Measurements from ENCODE around the gene FOXP1.

The FOXP1 gene

DNA sequence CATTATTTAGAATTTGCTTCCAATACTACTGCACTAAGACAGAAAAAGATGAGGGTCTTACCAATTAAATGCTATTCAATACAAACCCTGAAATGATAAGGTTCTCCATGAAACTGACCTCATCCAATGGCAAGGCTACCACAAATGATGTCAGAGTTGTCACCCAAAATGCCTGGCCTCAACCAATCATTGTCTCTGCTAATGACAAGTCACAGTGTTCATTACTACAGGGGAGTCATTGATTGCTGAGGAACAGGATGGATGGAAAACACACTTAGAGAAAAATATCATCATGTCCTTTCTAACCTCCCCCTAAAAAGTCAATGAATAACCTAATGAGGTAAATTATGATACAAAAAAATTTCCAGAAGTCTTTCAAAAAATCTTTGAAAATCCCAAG, 91.0 kb downstream of the FOXP1 start:
- H3K27me3 ChIP-seq (ENCODE audit: control insufficient read depth in 5 of 5, insufficient read depth in 4 of 5, low read length in 5 of 5), result no peaks in the 10 kb centered on the region
- no peak overlapping the region for H3K4me3 ChIP-seq (ENCODE audit: low read depth in 1 of 5, low read length in 5 of 5)
- H3K9me3 ChIP-seq (ENCODE audit: control insufficient read depth in 5 of 5, low read length in 5 of 5), result peaks cover 0 to 5% (median 0%) of the 10 kb centered on the region in 5 donors
- H3K9ac ChIP-seq (ENCODE audit: low read length in 5 of 5), result no peak overlapping the region
- H3K27ac ChIP-seq (ENCODE audit: low read depth, low read length), result no peak overlapping the region
- peaks cover 0 to 5% (median 0%) of the 10 kb centered on the region in 5 donors for H3K4me1 ChIP-seq (ENCODE audit: control insufficient read depth in 5 of 5, insufficient read depth in 5 of 5, low read length in 5 of 5)
- H3K36me3 ChIP-seq (ENCODE audit: control insufficient read depth in 5 of 5, insufficient read depth in 5 of 5, low read length in 5 of 5), result peaks cover 0 to 14% (median 5%) of the 10 kb centered on the region in 5 donors

DNA sequence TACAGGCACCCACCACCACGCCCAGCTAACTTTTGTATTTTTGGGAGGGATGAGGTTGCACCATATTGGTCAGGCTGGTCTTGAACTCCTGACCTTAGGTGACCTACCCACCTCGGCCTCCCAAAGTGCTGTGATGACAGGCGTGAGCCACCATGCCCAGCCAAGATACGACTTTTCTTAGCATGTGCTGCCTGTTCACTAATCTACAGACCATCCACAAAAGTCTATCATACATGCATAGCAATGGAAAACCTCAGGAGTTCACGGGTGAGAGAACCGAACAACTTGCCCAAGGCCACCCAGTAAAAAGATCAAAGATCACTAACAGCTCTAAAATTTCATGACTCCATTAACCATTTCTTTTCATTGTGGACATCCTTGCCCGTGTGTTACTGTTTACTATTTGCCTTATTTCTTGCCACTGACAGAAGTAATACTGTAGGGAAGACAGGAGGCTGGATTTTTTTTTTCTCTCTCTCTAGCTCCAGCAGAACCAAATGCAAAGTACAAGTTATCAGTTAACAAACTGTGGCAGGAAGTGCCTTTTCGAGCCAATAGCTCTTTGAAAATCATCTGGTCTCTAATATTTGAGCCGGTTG, 92.3 kb downstream of the FOXP1 start:
- Histone ChIP-seq H3K36me3 (ENCODE audit: control insufficient read depth in 5 of 5, insufficient read depth in 5 of 5, low read length in 5 of 5) (peaks cover 0 to 14% (median 5%) of the 10 kb centered on the region in 5 donors), H3K9me3 (ENCODE audit: control insufficient read depth in 5 of 5, low read length in 5 of 5) (peaks cover 0 to 5% (median 0%) of the 10 kb centered on the region in 5 donors), H3K4me1 (ENCODE audit: control insufficient read depth in 5 of 5, insufficient read depth in 5 of 5, low read length in 5 of 5) (peaks cover 0 to 5% (median 0%) of the 10 kb centered on the region in 5 donors), H3K27ac (ENCODE audit: low read depth, low read length) (no peak overlapping the region), H3K4me3 (ENCODE audit: low read depth in 1 of 5, low read length in 5 of 5) (no peak overlapping the region), H3K9ac (ENCODE audit: low read length in 5 of 5) (no peak overlapping the region), H3K27me3 (ENCODE audit: control insufficient read depth in 5 of 5, insufficient read depth in 4 of 5, low read length in 5 of 5) (no peaks in the 10 kb centered on the region)

- Histone ChIP-seq H3K9me3 (ENCODE audit: control insufficient read depth in 5 of 5, low read length in 5 of 5) (peaks cover 0 to 5% (median 0%) of the 10 kb centered on the region in 5 donors), H3K27me3 (ENCODE audit: control insufficient read depth in 5 of 5, insufficient read depth in 4 of 5, low read length in 5 of 5) (no peaks in the 10 kb centered on the region), H3K36me3 (ENCODE audit: control insufficient read depth in 5 of 5, insufficient read depth in 5 of 5, low read length in 5 of 5) (peaks cover 0 to 14% (median 5%) of the 10 kb centered on the region in 5 donors), H3K4me3 (ENCODE audit: low read depth in 1 of 5, low read length in 5 of 5) (no peak overlapping the region), H3K27ac (ENCODE audit: low read depth, low read length) (no peak overlapping the region), H3K4me1 (ENCODE audit: control insufficient read depth in 5 of 5, insufficient read depth in 5 of 5, low read length in 5 of 5) (peaks cover 0 to under 1% (median 0%) of the 10 kb centered on the region in 5 donors), H3K9ac (ENCODE audit: low read length in 5 of 5) (no peak overlapping the region)
Measured at GRCh38 chr3:71490692-71491091, 92.8 kb downstream of the FOXP1 start.

DNA sequence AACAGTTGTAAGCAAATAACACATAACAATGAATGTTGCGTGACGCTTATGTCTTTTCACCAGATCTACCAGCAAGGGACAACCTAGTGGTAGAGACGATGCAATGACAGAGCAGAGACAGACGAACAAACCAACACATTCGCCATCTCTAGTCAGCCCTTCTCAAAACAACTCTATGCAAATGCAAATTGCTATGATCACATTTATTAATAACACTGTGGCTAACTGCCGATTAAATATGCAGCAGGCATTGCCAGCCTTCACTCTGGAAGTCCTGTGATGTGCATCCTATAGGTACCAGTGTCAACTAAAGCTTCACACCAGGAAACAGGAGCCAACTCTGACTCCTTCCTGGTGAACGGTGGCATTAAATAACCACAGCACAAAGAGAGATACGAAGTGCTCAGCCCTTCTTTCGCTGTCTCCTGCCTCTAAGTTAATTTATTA, 94.2 kb downstream of the FOXP1 start:
- no peak overlapping the region for H3K27ac ChIP-seq (ENCODE audit: low read depth, low read length)
- H3K27me3 ChIP-seq (ENCODE audit: control insufficient read depth in 5 of 5, insufficient read depth in 4 of 5, low read length in 5 of 5), result no peaks in the 10 kb centered on the region
- no peaks in the 10 kb centered on the region for H3K4me1 ChIP-seq (ENCODE audit: control insufficient read depth in 5 of 5, insufficient read depth in 5 of 5, low read length in 5 of 5)
- H3K9ac ChIP-seq (ENCODE audit: low read length in 5 of 5), result no peak overlapping the region
- peaks cover 0 to 14% (median 5%) of the 10 kb centered on the region in 5 donors for H3K36me3 ChIP-seq (ENCODE audit: control insufficient read depth in 5 of 5, insufficient read depth in 5 of 5, low read length in 5 of 5)
- H3K4me3 ChIP-seq (ENCODE audit: low read depth in 1 of 5, low read length in 5 of 5), result no peak overlapping the region
- peaks cover 0 to 5% (median 0%) of the 10 kb centered on the region in 5 donors for H3K9me3 ChIP-seq (ENCODE audit: control insufficient read depth in 5 of 5, low read length in 5 of 5)

DNA sequence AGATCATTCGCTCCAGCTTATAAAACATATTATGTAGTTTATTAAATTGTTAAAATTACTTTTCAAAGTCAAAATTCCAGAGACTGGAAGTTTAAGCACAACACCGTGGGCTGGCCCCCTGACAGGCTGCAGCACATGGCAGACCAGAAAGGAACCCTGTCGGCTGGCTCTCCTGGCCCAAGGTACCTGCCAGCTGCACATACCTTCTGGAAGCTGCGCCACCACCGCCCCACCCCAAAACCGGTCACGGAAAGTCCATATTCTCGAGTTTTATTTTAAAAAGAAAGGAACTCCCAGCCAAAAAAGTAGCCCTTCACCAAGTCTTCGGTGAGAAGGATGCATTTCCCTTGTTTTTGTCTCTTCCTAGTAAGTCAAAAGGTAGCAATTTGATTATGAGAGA, 94.6 kb downstream of the FOXP1 start:
- Histone ChIP-seq H3K9me3 (ENCODE audit: control insufficient read depth in 5 of 5, low read length in 5 of 5) (peaks cover 0 to 5% (median 0%) of the 10 kb centered on the region in 5 donors), H3K9ac (ENCODE audit: low read length in 5 of 5) (no peak overlapping the region), H3K27ac (ENCODE audit: low read depth, low read length) (no peak overlapping the region), H3K4me3 (ENCODE audit: low read depth in 1 of 5, low read length in 5 of 5) (no peak overlapping the region), H3K27me3 (ENCODE audit: control insufficient read depth in 5 of 5, insufficient read depth in 4 of 5, low read length in 5 of 5) (no peaks in the 10 kb centered on the region), H3K36me3 (ENCODE audit: control insufficient read depth in 5 of 5, insufficient read depth in 5 of 5, low read length in 5 of 5) (peaks cover 0 to 14% (median 5%) of the 10 kb centered on the region in 5 donors), H3K4me1 (ENCODE audit: control insufficient read depth in 5 of 5, insufficient read depth in 5 of 5, low read length in 5 of 5) (no peaks in the 10 kb centered on the region)

GRCh38 chr3:71488391-71488809, 95.1 kb downstream of the FOXP1 start:
- Histone ChIP-seq H3K9ac (ENCODE audit: low read length in 5 of 5) (no peak overlapping the region), H3K9me3 (ENCODE audit: control insufficient read depth in 5 of 5, low read length in 5 of 5) (peaks cover 0 to 5% (median 0%) of the 10 kb centered on the region in 5 donors), H3K27ac (ENCODE audit: low read depth, low read length) (no peak overlapping the region), H3K27me3 (ENCODE audit: control insufficient read depth in 5 of 5, insufficient read depth in 4 of 5, low read length in 5 of 5) (no peaks in the 10 kb centered on the region), H3K36me3 (ENCODE audit: control insufficient read depth in 5 of 5, insufficient read depth in 5 of 5, low read length in 5 of 5) (peaks cover 0 to 14% (median 5%) of the 10 kb centered on the region in 5 donors), H3K4me1 (ENCODE audit: control insufficient read depth in 5 of 5, insufficient read depth in 5 of 5, low read length in 5 of 5) (no peaks in the 10 kb centered on the region), H3K4me3 (ENCODE audit: low read depth in 1 of 5, low read length in 5 of 5) (no peak overlapping the region)

DNA sequence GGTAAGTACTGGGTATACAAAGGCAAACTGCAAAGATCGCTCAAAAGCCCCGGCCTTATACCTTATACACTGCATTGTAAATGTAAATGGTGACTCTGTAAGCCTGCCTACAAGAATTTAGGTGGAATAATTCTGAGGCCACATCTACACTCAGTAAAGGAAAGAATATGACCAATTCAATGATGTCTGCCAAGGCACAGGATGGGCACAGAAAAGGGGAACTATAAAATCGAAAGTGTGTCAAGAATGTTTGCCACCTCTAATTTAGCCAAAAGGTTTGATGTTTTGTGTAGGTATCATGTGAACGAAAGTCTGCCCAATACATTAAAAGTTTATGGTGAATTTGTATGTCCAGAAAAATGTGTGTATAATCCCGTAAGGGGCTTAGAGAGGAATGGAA, 96.1 kb downstream of the FOXP1 start:
- Histone ChIP-seq H3K4me1 (ENCODE audit: control insufficient read depth in 5 of 5, insufficient read depth in 5 of 5, low read length in 5 of 5) (no peaks in the 10 kb centered on the region), H3K27me3 (ENCODE audit: control insufficient read depth in 5 of 5, insufficient read depth in 4 of 5, low read length in 5 of 5) (no peaks in the 10 kb centered on the region), H3K9me3 (ENCODE audit: control insufficient read depth in 5 of 5, low read length in 5 of 5) (peaks cover 0 to 5% (median 0%) of the 10 kb centered on the region in 5 donors), H3K4me3 (ENCODE audit: low read depth in 1 of 5, low read length in 5 of 5) (no peak overlapping the region), H3K27ac (ENCODE audit: low read depth, low read length) (no peak overlapping the region), H3K9ac (ENCODE audit: low read length in 5 of 5) (no peak overlapping the region), H3K36me3 (ENCODE audit: control insufficient read depth in 5 of 5, insufficient read depth in 5 of 5, low read length in 5 of 5) (peaks cover 0 to 10% (median 0%) of the 10 kb centered on the region in 5 donors)

- Histone ChIP-seq H3K27me3 (ENCODE audit: control insufficient read depth in 5 of 5, insufficient read depth in 4 of 5, low read length in 5 of 5) (no peaks in the 10 kb centered on the region), H3K4me1 (ENCODE audit: control insufficient read depth in 5 of 5, insufficient read depth in 5 of 5, low read length in 5 of 5) (no peaks in the 10 kb centered on the region), H3K9ac (ENCODE audit: low read length in 5 of 5) (no peak overlapping the region), H3K27ac (ENCODE audit: low read depth, low read length) (no peak overlapping the region), H3K9me3 (ENCODE audit: control insufficient read depth in 5 of 5, low read length in 5 of 5) (peaks cover 0 to 5% (median 0%) of the 10 kb centered on the region in 5 donors), H3K36me3 (ENCODE audit: control insufficient read depth in 5 of 5, insufficient read depth in 5 of 5, low read length in 5 of 5) (peaks cover 0 to 9% (median 0%) of the 10 kb centered on the region in 5 donors), H3K4me3 (ENCODE audit: low read depth in 1 of 5, low read length in 5 of 5) (no peak overlapping the region)
Measured at GRCh38 chr3:71486831-71487230, 96.7 kb downstream of the FOXP1 start.

GRCh38 chr3:71485896-71486295, 97.6 kb downstream of the FOXP1 start:
- Histone ChIP-seq H3K36me3 (ENCODE audit: control insufficient read depth in 5 of 5, insufficient read depth in 5 of 5, low read length in 5 of 5) (peaks cover 0 to 3% (median 0%) of the 10 kb centered on the region in 5 donors), H3K4me1 (ENCODE audit: control insufficient read depth in 5 of 5, insufficient read depth in 5 of 5, low read length in 5 of 5) (no peaks in the 10 kb centered on the region), H3K4me3 (ENCODE audit: low read depth in 1 of 5, low read length in 5 of 5) (no peak overlapping the region), H3K27ac (ENCODE audit: low read depth, low read length) (no peak overlapping the region), H3K27me3 (ENCODE audit: control insufficient read depth in 5 of 5, insufficient read depth in 4 of 5, low read length in 5 of 5) (no peaks in the 10 kb centered on the region), H3K9me3 (ENCODE audit: control insufficient read depth in 5 of 5, low read length in 5 of 5) (no peaks in the 10 kb centered on the region), H3K9ac (ENCODE audit: low read length in 5 of 5) (no peak overlapping the region)

GRCh38 chr3:71484452-71484851, 99.1 kb downstream of the FOXP1 start:
- no peaks in the 10 kb centered on the region for H3K4me1 ChIP-seq (ENCODE audit: control insufficient read depth in 5 of 5, insufficient read depth in 5 of 5, low read length in 5 of 5)
- peaks cover 0 to 3% (median 0%) of the 10 kb centered on the region in 5 donors for H3K36me3 ChIP-seq (ENCODE audit: control insufficient read depth in 5 of 5, insufficient read depth in 5 of 5, low read length in 5 of 5)
- H3K27me3 ChIP-seq (ENCODE audit: control insufficient read depth in 5 of 5, insufficient read depth in 4 of 5, low read length in 5 of 5), result no peaks in the 10 kb centered on the region
- H3K9me3 ChIP-seq (ENCODE audit: control insufficient read depth in 5 of 5, low read length in 5 of 5), result no peaks in the 10 kb centered on the region
- no peak overlapping the region for H3K4me3 ChIP-seq (ENCODE audit: low read depth in 1 of 5, low read length in 5 of 5)
- no peak overlapping the region for H3K27ac ChIP-seq (ENCODE audit: low read depth, low read length)
- no peak overlapping the region for H3K9ac ChIP-seq (ENCODE audit: low read length in 5 of 5)

Data from subcutaneous abdominal adipose tissue (tissue), 5 donors.